HG03039 (cell line): ENCODE results near the gene FRMPD4.

Experiments used
- ATAC-seq: cut with Tn5 transposase; IDR thresholded peaks from one replicate; pipeline ENCODE4 v1.9.1; 2021; ENCODE audit warnings: mild to moderate bottlenecking, moderate library complexity; ENCODE audit not compliant: unreplicated experiment

FRMPD4 gene

DNA sequence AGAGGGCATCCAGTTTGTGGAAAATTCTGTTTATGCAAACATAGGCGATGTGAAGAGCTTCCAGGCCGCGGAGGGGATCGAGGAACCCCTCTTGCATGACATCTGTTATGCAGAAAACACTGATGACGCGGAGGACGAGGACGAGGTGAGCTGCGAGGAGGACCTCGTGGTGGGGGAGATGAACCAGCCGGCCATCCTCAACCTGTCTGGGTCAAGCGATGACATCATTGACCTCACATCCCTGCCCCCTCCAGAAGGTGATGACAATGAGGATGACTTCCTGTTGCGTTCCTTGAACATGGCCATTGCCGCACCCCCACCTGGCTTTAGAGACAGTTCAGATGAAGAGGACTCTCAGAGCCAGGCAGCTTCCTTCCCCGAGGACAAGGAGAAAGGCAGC is 578.3 kb downstream of the FRMPD4 start:
- no peak for ATAC-seq

DNA sequence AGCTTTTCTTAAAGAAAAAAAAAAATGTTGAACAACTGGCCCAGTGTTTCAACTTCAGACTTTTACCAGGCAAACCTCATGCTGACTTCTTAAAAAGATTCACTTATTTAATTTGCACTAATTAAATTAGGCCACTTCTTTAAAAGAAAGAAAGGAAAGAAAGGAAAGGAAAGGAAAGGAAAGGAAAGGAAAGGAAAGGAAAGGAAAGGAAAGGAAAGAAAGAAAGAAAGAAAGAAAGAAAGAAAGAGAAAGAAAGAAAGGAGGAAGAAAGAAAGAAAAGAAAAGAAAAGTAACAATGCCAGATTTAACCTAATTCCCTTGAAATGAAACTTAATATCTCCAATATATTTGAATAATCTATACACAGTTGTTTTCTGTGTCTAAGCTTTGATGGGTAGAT is 581.6 kb downstream of the FRMPD4 start:
- ATAC-seq: no peak

DNA sequence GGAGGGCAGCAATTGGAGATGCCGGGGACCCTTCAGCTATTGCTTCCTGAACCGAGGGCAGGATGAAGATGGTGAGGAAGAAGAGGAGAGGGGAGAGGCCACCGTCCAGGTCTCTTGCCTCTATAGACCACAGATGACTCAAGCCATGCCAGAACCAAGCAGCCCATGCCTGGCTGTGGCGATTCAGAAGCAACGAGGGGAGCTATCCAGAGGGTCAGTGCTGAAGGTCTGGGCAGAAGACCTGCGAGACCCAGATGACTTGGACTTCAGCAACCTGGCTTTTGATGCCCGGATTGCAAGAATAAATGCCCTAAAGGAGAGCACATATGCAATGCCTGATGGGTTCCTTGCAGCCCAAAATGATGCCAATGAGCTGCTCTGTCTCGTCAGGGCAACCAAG is 582.8 kb downstream of the FRMPD4 start:
- ATAC-seq: no peak

DNA sequence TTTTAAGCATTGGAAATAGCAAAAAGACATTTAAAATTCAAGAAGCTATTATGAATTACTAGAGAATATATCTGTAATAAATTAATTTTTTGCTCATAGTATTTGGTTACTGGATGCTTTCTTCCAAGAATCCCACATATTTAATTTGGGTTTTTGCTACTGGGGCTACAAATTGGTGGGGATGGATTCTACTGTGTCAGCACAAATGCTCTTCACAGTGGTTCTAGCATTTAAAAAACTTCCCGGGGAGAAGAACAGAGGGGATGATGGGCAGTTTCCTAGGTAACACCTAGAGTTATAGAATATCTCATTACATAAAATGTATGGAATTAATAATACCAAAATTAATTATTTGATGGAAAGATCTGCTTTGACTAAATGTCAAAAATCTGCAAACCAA is 584.0 kb downstream of the FRMPD4 start:
- no peak for ATAC-seq

DNA sequence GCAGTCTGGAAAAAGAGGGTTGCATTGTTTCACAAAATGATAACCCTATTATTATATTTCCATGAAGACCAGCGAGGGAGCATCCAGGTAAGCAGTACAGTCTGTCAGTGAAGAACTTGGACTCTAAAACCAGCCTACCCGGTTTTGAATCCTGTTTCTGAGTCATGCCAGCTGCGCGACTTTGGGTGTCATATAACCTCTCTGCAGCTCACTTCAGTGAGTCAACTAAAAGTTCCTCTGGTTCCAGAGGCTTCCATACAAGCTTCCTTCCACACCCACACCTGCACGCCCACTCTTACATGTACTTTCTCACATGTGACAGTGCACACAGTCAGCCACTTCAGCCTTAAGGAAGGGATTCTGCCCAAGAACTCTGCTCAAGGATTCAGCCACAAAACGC is 603.1 kb downstream of the FRMPD4 start:
- ATAC-seq: no peak

DNA sequence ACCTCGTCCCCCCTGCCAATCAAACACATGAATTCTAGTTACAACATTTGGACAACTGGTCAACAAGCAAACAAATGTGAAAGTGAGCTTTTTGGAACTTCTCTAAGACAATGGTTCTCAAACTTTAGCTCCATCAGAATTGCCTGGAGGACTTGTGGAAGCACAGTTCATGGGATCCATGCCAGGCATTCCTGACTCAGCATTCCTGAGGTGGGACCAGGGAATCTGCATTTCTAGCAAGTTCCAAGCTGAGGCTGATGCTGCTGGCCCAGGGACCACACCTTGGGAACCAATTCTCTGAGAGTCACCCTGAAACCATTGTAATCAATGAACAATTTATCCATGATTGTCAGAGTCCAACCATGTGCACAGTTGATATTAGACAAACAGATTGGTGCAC is 609.2 kb downstream of the FRMPD4 start:
- ATAC-seq: no peak

DNA sequence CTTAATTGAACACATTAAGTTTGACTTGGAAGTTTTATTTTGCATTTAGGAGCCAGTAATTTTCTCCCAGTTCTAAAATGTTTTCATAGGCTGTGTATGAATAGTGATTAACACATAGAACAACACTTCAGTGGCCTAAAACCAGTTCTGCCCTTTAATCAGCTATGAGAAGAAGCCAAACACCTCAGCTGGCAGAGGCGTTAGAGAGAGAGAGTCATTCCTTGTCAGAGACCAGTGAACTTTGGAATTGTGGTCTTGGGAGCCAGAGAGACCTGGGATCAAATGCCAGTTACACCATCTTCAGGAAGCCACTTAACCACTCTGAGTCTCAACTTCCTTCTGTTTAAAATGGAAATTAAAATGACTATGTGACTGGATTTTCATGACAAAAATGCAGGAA is 613.6 kb downstream of the FRMPD4 start:
- no peak for ATAC-seq

DNA sequence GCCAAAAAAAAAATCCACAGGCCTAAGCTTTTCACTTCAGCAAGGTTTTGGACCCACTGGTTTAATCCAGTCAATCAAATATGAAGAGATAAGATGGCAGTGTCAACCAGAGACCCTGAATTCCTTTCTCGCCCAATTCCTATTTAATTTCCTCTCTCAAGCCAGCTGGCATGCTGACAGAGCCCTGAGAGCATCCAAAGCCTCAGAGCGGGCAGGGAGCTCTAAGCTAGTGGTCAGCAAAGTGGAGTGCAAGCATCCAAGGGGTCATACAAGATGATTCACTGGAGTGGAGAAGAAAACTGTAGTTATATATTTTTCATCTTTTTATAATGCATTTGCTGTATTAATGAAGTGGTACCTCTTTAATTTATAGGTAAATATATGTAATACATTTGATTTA is 615.1 kb downstream of the FRMPD4 start:
- ATAC-seq: no peak

DNA sequence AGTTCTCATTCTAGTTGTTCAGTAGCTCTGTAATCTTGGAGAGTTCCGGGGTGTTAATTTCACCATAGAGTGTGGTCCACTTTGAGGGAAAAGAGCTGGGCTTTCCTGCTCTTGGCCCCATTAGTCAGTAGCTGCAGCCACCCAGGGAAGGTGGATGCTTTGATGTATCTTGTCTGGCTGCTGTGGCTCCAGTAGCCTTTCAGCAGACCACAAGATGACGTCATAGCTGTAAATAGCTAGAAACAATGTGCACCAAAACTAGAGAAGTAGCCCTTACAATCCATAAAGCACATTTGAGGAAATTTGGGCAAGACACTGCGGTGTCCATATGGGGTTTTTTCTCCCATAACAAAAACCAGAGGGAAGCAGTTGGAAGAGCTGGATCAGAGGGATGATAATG is 620.0 kb downstream of the FRMPD4 start:
- ATAC-seq: no peak

DNA sequence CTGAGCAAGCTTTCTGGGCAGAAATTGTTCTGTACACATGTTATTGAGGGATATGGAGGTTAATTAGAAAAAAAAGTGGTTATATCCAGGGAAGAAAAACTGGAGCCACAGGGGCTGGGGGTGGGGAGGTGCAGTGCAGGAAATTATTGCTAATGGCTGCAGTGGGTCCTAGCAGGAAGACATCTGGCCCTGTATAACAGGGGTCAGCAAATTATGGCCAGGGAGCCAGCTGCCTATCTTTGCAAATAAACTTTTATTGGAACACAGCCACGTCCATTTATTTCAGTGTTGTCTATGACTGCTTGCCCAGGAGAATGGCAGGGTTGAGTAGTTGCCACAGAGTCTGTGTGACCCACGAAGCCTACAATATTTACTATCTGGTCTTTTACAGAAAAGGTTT is 629.6 kb downstream of the FRMPD4 start:
- ATAC-seq: no peak

DNA sequence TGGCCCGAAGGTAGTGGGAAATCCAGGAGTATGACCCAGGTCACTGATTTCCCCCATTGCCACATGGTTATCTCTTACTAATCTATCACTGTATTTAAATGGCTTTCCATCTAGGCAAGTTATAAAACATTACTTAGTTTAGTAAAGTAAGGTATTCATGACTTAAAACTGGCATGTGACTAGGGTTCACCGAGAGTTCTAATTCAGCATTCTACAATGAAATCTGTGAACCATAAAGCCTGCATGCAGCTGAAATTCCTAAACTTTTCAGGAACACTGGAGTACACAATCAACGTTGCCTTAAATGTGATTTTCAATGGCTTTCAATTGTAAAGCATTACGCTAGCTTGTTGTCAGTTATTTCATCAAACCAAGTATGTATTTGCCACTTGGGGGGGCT is 630.2 kb downstream of the FRMPD4 start:
- no peak for ATAC-seq

DNA sequence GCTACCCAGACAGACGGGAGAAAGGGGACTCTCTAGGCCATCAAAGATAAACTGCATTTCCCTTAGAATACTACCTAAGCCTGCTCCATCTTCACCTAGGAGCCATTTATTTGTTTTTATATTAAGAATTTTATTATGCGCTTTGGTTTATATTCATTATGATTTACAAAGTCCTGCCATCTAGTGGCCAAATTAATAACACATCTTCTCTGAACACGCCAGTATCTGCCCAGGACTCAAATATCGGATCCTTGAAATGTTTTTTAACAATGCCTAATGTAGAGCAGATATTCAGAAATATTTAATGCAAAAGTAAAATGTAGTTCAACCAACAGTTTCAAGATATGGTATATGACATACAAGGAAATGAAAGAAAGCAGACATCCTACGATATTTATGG is 632.2 kb downstream of the FRMPD4 start:
- no peak for ATAC-seq

DNA sequence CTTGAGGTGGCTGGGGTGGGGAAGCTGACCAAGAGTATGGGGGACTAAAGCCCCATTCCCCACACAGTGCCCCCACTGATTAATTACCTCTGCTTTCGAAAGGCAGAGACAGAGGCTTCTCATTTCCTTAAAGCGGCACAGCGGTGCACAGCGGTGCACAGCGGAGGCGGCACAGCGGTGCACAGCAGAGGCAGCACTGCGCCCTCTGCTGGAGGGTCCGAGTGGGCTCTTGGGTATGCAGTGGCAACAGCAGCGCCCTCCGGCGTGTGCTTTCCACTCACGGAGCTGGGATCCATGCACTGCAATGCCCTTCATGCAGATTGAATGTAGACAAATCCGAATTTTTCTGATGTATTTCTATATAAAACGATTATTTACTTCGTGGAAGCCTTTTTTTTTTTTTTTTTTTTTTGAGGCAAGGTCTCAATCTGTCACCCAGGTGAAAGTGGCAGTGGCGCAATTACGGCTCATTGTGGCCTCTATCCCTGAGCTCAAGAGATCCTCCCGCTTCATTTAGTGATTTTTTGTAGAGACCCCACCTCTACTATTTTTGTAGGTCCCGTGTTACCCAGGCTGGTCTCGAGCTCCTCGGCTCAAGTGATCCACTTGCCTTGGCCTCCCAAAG is 633.3 kb downstream of the FRMPD4 start:
- peak; percentile 98 for ATAC-seq
